Measurements from ENCODE around the gene TAF4.

Gene TAF4

GRCh38 chr20:62050166-62051120 is 15.2 kb downstream of the TAF4 start (continued):
- TF ChIP-seq TOX (CRISPR knock-in tag; IDR thresholded peaks at IDR 0.05; ENCODE audit: borderline replicate concordance), result no peak
- TF ChIP-seq TCF4 (CRISPR knock-in tag; IDR thresholded peaks at IDR 0.05; ENCODE audit: borderline replicate concordance), result no peak
- no peak for TF ChIP-seq ZC3H10 (CRISPR knock-in tag; IDR thresholded peaks at IDR 0.05)

GRCh38 chr20:62049342-62050165 is 16.1 kb downstream of the TAF4 start:
- TF ChIP-seq ZC3H10 (CRISPR knock-in tag; IDR thresholded peaks at IDR 0.05) (no peak), ZNF8 (CRISPR knock-in tag; IDR thresholded peaks at IDR 0.05) (no peak), BACH2 (CRISPR knock-in tag; IDR thresholded peaks at IDR 0.05; ENCODE audit: borderline replicate concordance) (no peak), RARB (CRISPR knock-in tag; IDR thresholded peaks at IDR 0.05) (no peak), SNAI2 (CRISPR knock-in tag; IDR thresholded peaks at IDR 0.05) (no peak)
- ATAC-seq, result no peak

- TF ChIP-seq RARB (CRISPR knock-in tag; IDR thresholded peaks at IDR 0.05) (no peak), CREB5 (CRISPR knock-in tag; IDR thresholded peaks at IDR 0.05; ENCODE audit: low read depth) (no peak), ESRRG (CRISPR knock-in tag; IDR thresholded peaks at IDR 0.05) (no peak), OSR1 (CRISPR knock-in tag; IDR thresholded peaks at IDR 0.05) (no peak), ZC3H10 (CRISPR knock-in tag; IDR thresholded peaks at IDR 0.05) (no peak), TOX (CRISPR knock-in tag; IDR thresholded peaks at IDR 0.05; ENCODE audit: borderline replicate concordance) (no peak), ISL1 (CRISPR knock-in tag; IDR thresholded peaks at IDR 0.05) (no peak), BACH2 (CRISPR knock-in tag; IDR thresholded peaks at IDR 0.05; ENCODE audit: borderline replicate concordance) (no peak), PATZ1 (CRISPR knock-in tag; IDR thresholded peaks at IDR 0.05; ENCODE audit: borderline replicate concordance) (no peak), ZFP3 (CRISPR knock-in tag; IDR thresholded peaks at IDR 0.05) (no peak), ARNTL (CRISPR knock-in tag; IDR thresholded peaks at IDR 0.05; ENCODE audit: borderline replicate concordance, low read depth) (no peak), ZNF70 (CRISPR knock-in tag; IDR thresholded peaks at IDR 0.05) (no peak), TSHZ2 (CRISPR knock-in tag; IDR thresholded peaks at IDR 0.05) (no peak), GLIS3 (CRISPR knock-in tag; IDR thresholded peaks at IDR 0.05) (no peak), ZFP30 (CRISPR knock-in tag; IDR thresholded peaks at IDR 0.05) (no peak), PPARA (CRISPR knock-in tag; IDR thresholded peaks at IDR 0.05; ENCODE audit: borderline replicate concordance) (no peak)
- ATAC-seq, result no peak
Observed at GRCh38 chr20:62048821-62049291, 16.8 kb downstream of the TAF4 start.

- no peak for ATAC-seq
- TF ChIP-seq ZNF8 (CRISPR knock-in tag; IDR thresholded peaks at IDR 0.05) (no peak), ZFP30 (CRISPR knock-in tag; IDR thresholded peaks at IDR 0.05) (no peak), ZC3H10 (CRISPR knock-in tag; IDR thresholded peaks at IDR 0.05) (no peak), ZFP3 (CRISPR knock-in tag; IDR thresholded peaks at IDR 0.05) (no peak), ZNF70 (CRISPR knock-in tag; IDR thresholded peaks at IDR 0.05) (no peak), CSRNP3 (CRISPR knock-in tag; IDR thresholded peaks at IDR 0.05) (no peak), POU6F1 (CRISPR knock-in tag; IDR thresholded peaks at IDR 0.05; ENCODE audit: borderline replicate concordance, low read depth) (no peak), RARB (CRISPR knock-in tag; IDR thresholded peaks at IDR 0.05) (no peak), TOX (CRISPR knock-in tag; IDR thresholded peaks at IDR 0.05; ENCODE audit: borderline replicate concordance) (no peak), CREB5 (CRISPR knock-in tag; IDR thresholded peaks at IDR 0.05; ENCODE audit: low read depth) (no peak), ESRRG (CRISPR knock-in tag; IDR thresholded peaks at IDR 0.05) (no peak), TCF4 (CRISPR knock-in tag; IDR thresholded peaks at IDR 0.05; ENCODE audit: borderline replicate concordance) (no peak), OSR1 (CRISPR knock-in tag; IDR thresholded peaks at IDR 0.05) (no peak), ARNTL (CRISPR knock-in tag; IDR thresholded peaks at IDR 0.05; ENCODE audit: borderline replicate concordance, low read depth) (no peak), SNAI2 (CRISPR knock-in tag; IDR thresholded peaks at IDR 0.05) (no peak)
Observed at GRCh38 chr20:62048346-62048761, 17.3 kb downstream of the TAF4 start.
